ENCODE results near the gene CHEK2.
A peak's percentile ranks its signal among the peaks of the same experiment; 100 is the strongest.
"Not testable (repeated sequence)": the region's sequence is repeated elsewhere in the genome, so short reads cannot be mapped to it uniquely, and the experiment has no call there.

The CHEK2 gene

DNA sequence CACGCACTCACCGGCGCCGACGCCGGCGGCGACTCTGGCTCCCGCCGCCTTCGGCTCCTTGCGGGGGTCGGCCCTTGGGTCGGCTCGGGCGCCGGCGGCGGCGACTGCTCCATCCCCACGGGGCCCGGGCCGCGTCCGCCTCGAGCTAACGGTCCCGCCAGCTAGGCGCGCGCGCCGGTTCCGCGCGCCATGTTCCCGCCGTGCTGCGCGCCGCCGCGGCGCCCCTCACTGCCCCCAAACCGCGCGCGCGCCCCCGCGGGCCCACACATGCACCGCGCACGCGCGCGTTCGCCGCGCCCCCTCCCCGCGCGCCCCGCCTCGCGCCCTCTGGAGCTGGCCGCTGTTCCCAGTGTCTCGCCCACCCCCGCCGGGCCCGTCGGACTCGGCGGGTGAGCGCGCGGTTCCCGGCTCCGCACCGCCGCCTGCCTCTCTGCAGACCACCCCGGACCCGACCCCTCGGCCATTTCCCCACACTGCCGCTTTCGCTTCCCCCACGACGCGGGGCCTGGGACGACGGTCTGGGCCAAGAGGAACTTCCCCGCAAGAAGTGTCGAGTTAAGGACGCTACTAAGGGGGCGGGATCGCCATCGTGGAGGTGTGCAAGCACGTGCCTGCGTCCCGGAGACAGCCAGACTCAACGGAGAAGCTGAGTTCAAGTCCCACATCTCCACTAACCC, 61.9 kb downstream of the CHEK2 start, which contains the start of gene TTC28:
Gene TTC28, minus strand, starts transcription at position 230 of the 677 bp plus-strand sequence. Its CDS starts 117 bp downstream, at position 113.
- H3K36me3 ChIP-seq (ENCODE audit: insufficient read depth); H2AFZ ChIP-seq (ENCODE audit: low read depth); H4K20me1 ChIP-seq (ENCODE audit: insufficient read depth); H3K4me3 ChIP-seq (IDR thresholded peaks at IDR 0.05; ENCODE audit: insufficient read depth, low read depth, low read length); H3K9ac ChIP-seq; H3K27ac ChIP-seq; H3K4me2 ChIP-seq; H3K4me1 ChIP-seq (ENCODE audit: low read depth, poor library complexity, severe bottlenecking); H3K79me2 ChIP-seq (ENCODE audit: insufficient read depth, low read depth): not testable (repeated sequence)
- H3K27me3 ChIP-seq (ENCODE audit: insufficient read depth, low read depth), result peaks cover 20% of the 10 kb centered on the region

DNA sequence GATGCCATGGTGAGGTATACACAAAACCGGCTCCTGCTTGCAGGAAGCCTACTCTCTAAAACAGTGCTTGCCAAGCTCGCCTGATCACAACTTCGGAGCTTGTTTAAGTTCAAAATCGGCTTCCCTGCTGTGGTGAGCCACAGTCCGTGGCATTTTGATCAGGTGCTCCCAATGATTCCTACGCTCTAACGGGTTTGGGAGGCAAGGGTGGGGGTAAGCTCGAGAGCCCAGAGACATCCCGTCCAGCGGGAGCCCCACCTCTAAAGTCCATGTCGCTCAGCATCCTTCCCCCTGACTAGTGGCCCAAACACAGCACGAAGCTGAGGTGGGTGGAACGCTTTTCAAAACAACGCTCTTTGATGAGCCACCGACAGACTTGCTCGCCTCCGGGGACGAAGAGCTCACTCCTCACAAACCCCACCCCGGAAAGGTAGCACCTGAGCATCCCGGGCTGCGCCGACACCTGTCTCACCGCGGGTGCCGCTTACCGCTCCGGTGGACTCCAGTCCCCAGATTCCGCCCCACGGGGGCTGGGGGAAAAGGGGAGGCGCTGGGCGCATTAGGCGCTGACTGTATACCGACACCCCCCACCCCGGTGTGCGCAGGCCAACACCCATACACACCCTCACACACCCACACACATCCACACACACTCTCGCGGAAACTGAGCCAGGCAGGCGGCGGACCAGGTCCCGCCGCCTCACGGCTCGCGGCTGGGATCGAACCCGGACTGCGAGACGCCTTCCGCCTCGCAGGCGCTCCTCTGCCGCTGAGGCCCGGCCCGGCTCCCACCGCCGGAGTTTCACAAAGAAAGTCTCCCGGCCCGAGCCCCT, 62.6 kb downstream of the CHEK2 start:
- H3K4me3 ChIP-seq (IDR thresholded peaks at IDR 0.05; ENCODE audit: insufficient read depth, low read depth, low read length); H3K9ac ChIP-seq; H4K20me1 ChIP-seq (ENCODE audit: insufficient read depth); H3K27ac ChIP-seq; H3K4me2 ChIP-seq; H3K79me2 ChIP-seq (ENCODE audit: insufficient read depth, low read depth); H3K36me3 ChIP-seq (ENCODE audit: insufficient read depth); H2AFZ ChIP-seq (ENCODE audit: low read depth): not testable (repeated sequence)
- peaks cover 13% of the 10 kb centered on the region for H3K4me1 ChIP-seq (ENCODE audit: low read depth, poor library complexity, severe bottlenecking)
- H3K27me3 ChIP-seq (ENCODE audit: insufficient read depth, low read depth), result peaks cover 21% of the 10 kb centered on the region

- not testable (repeated sequence) for H3K79me2 ChIP-seq (ENCODE audit: insufficient read depth, low read depth); H4K20me1 ChIP-seq (ENCODE audit: insufficient read depth); H3K36me3 ChIP-seq (ENCODE audit: insufficient read depth); H3K4me3 ChIP-seq (IDR thresholded peaks at IDR 0.05; ENCODE audit: insufficient read depth, low read depth, low read length); H2AFZ ChIP-seq (ENCODE audit: low read depth); H3K9ac ChIP-seq; H3K27ac ChIP-seq; H3K4me2 ChIP-seq
- Histone ChIP-seq H3K4me1 (ENCODE audit: low read depth, poor library complexity, severe bottlenecking) (peaks cover 21% of the 10 kb centered on the region), H3K27me3 (ENCODE audit: insufficient read depth, low read depth) (peaks cover 25% of the 10 kb centered on the region)
Observed at GRCh38 chr22:28678170-28678569, 63.5 kb downstream of the CHEK2 start.

GRCh38 chr22:28674121-28674563, 67.5 kb downstream of the CHEK2 start:
- H3K4me1 ChIP-seq (ENCODE audit: low read depth, poor library complexity, severe bottlenecking), result peaks cover 26% of the 10 kb centered on the region
- no peaks in the 10 kb centered on the region for H3K36me3 ChIP-seq (ENCODE audit: insufficient read depth)
- H3K4me3 ChIP-seq (IDR thresholded peaks at IDR 0.05; ENCODE audit: insufficient read depth, low read depth, low read length), result no peak overlapping the region
- TF ChIP-seq CTCF (conservative IDR thresholded peaks at IDR 0.05; ENCODE audit: low read depth, low read length), result no peak
- no peak overlapping the region for H3K9ac ChIP-seq
- no peak overlapping the region for H3K27ac ChIP-seq
- H3K4me2 ChIP-seq, result peak overlapping the region; percentile 1; the same call in 1 of the 2 replicates
- no peaks in the 10 kb centered on the region for H4K20me1 ChIP-seq (ENCODE audit: insufficient read depth)
- H2AFZ ChIP-seq (ENCODE audit: low read depth), result no peak overlapping the region
- no peaks in the 10 kb centered on the region for H3K79me2 ChIP-seq (ENCODE audit: insufficient read depth, low read depth)
- H3K27me3 ChIP-seq (ENCODE audit: insufficient read depth, low read depth), result peaks cover 31% of the 10 kb centered on the region

- Histone ChIP-seq H3K4me1 (ENCODE audit: low read depth, poor library complexity, severe bottlenecking) (peaks cover 26% of the 10 kb centered on the region), H3K27ac (no peak overlapping the region), H3K9ac (no peak overlapping the region), H3K27me3 (ENCODE audit: insufficient read depth, low read depth) (peaks cover 21% of the 10 kb centered on the region), H3K79me2 (ENCODE audit: insufficient read depth, low read depth) (no peaks in the 10 kb centered on the region), H3K36me3 (ENCODE audit: insufficient read depth) (no peaks in the 10 kb centered on the region), H4K20me1 (ENCODE audit: insufficient read depth) (no peaks in the 10 kb centered on the region), H3K4me3 (IDR thresholded peaks at IDR 0.05; ENCODE audit: insufficient read depth, low read depth, low read length) (no peak overlapping the region), H2AFZ (ENCODE audit: low read depth) (no peak overlapping the region), H3K4me2 (no peak overlapping the region)
- TF ChIP-seq CTCF (conservative IDR thresholded peaks at IDR 0.05; ENCODE audit: low read depth, low read length), result no peak
Observed at GRCh38 chr22:28670756-28671155, 70.9 kb downstream of the CHEK2 start.

Data from KMS-11 (cell line).